GM06990 (cell line): ENCODE results near the gene DENND1B.

ENCODE experiments used
- DNase-seq: peaks from one replicate; pipeline ENCODE4 v3.0.0-alpha.2; 2011; ENCODE audit not compliant: insufficient read length; ENCODE audit errors: extremely low read depth
- H3K27me3 ChIP-seq: replicated peaks from 2 replicates; pipeline ENCODE4 v1.6.0; 2011; ENCODE audit warnings: low read length; ENCODE audit not compliant: control insufficient read depth, insufficient read depth
- H3K36me3 ChIP-seq: 2 replicates; pipeline ENCODE4 v1.5.1; 2011; ENCODE audit warnings: low read length; ENCODE audit not compliant: control insufficient read depth, insufficient read depth
- H3K4me3 ChIP-seq: replicated peaks from 2 replicates; pipeline ENCODE4 v1.5.1; 2011; ENCODE audit warnings: low read depth, mild to moderate bottlenecking, control low read depth, low read length
- TF ChIP-seq, protein P1 (sequence below): IDR thresholded peaks from 2 replicates; pipeline ENCODE4 v1.5.1; 2011; ENCODE audit warnings: low read length, control low read depth, mild to moderate bottlenecking, inconsistent platforms; ENCODE audit not compliant: insufficient read depth, poor library complexity, severe bottlenecking

DENND1B gene

DNA sequence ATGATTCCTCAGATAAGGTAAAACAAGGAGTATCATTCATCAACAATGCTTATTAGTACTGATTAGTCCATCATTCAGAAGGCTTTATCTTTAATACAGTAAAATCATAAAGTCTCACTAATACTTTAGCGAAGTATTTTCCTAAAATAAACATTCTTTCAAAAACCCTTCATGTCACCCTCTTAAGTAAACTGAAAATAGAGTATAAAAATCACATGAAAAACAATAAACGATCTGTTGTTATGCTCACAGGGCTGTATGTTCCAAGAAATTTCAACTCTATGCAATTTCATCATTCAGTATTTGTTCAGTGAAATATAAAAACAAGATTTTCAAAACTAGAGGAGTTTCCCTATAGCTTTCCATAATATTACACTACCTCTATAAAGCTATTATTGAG lies 102.0 kb downstream of the DENND1B start:
- Histone ChIP-seq H3K4me3 (no peak overlapping the region), H3K36me3 (no peaks in the 10 kb centered on the region), H3K27me3 (no peaks in the 10 kb centered on the region)
- TF ChIP-seq, protein P1, sequence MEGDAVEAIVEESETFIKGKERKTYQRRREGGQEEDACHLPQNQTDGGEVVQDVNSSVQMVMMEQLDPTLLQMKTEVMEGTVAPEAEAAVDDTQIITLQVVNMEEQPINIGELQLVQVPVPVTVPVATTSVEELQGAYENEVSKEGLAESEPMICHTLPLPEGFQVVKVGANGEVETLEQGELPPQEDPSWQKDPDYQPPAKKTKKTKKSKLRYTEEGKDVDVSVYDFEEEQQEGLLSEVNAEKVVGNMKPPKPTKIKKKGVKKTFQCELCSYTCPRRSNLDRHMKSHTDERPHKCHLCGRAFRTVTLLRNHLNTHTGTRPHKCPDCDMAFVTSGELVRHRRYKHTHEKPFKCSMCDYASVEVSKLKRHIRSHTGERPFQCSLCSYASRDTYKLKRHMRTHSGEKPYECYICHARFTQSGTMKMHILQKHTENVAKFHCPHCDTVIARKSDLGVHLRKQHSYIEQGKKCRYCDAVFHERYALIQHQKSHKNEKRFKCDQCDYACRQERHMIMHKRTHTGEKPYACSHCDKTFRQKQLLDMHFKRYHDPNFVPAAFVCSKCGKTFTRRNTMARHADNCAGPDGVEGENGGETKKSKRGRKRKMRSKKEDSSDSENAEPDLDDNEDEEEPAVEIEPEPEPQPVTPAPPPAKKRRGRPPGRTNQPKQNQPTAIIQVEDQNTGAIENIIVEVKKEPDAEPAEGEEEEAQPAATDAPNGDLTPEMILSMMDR: no peak
- DNase-seq: no peak

DNA sequence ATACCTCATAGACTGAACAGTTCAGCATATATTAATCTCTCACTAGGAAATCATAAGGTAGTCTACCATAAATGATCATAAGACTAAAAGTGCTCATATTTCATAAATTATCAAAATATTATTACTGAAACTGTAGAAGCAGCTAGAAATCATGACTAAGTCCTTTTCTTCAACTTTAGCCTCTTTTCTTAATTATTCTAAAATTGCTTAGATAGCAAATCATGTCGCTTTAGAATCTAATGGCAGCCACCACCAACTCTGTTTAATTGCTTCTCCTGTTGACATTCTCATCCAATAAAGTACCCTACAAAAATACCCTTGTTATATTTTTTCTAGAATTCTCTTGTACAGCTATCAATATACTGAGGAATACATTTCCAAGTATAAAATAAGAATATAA lies 102.9 kb downstream of the DENND1B start:
- Histone ChIP-seq H3K36me3 (no peaks in the 10 kb centered on the region), H3K27me3 (no peaks in the 10 kb centered on the region), H3K4me3 (no peak overlapping the region)
- TF ChIP-seq, protein P1: no peak
- no peak for DNase-seq

DNA sequence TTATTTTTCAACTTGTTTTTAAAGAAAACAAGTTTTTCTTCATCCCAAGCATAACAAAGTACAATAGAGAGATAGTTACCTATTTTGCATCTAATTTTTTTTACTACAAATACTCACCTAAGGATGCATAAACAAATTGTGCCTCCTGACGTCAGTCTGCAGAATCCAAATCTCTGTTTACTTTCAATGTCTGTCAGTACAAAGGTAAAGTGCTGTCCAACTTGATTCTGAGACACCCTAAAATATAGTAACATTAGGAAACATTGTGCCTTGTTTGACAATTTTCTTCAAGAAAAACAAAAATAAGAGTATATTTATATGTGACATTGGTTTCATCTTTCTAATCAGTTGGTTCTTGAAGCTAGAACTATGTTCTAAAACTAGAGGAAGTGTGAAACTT lies 103.4 kb downstream of the DENND1B start:
- H3K36me3 ChIP-seq: no peaks in the 10 kb centered on the region
- H3K4me3 ChIP-seq: no peak overlapping the region
- TF ChIP-seq, protein P1: no peak
- no peaks in the 10 kb centered on the region for H3K27me3 ChIP-seq
- no peak for DNase-seq

DNA sequence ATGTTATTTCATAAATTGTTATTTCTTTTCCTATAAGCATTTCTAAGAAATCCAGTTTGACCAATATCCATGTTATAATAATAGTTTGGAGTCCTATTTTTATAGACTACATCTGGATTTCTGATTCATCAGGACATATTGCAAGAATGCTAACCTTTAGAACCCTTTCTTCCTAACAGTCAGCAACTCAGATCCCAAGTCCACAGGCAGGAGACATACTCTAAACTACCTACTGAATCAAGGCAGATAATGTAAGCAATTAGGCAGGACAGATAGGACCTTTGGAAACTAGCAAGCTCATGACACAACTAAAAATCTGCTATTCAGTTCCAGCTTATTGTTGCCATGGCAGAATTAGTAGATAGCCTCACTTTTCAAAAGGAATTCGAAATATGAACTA lies 104.1 kb downstream of the DENND1B start:
- Histone ChIP-seq H3K4me3 (no peak overlapping the region), H3K27me3 (no peaks in the 10 kb centered on the region), H3K36me3 (no peaks in the 10 kb centered on the region)
- TF ChIP-seq, protein P1: no peak
- no peak for DNase-seq

DNA sequence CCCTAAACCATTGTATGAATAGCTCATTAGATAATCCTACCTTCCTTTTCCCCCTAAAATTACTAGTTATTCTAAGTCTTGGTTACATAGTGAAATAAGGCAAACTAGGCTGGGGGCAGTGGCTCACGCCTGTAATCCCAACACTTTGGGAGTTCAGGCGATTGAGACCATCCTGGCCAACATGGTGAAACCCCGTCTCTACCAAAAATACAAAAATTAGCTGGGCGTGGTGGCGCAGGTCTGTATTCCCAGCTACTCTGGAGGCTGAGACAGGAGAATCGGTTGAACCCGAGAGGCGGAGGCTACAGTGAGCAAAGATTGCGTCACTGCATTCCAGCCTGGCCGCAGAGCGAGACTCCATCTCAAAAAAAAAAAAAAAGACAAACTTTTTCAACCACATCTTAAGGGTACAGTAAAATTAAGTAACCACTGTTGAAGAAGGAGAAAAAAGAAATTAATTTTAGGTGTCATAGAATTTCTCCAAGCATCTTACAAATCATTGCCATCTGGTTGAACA lies 108.5 kb downstream of the DENND1B start:
- Histone ChIP-seq H3K4me3 (no peak overlapping the region), H3K27me3 (no peaks in the 10 kb centered on the region), H3K36me3 (no peaks in the 10 kb centered on the region)
- DNase-seq: no peak
- TF ChIP-seq, protein P1: no peak

DNA sequence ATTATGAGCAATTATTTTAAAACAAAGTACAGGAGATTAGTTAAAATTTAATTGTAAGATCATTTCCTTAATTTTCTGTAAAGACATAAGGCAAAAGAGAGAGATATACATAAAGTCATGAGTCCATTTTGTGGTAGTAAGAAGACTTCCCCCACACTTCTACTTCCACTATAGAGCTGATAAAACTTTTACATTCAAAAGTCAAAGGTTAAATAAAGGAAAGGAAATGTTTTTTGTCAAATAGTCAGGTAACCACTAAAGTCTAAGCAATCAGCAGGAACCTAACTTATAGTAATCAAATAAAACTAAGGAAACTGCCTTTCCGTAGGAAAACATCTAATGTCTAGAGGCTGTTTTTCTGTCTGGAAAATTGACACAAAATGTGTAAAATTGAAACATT lies 110.9 kb downstream of the DENND1B start:
- Histone ChIP-seq H3K27me3 (no peaks in the 10 kb centered on the region), H3K36me3 (no peaks in the 10 kb centered on the region), H3K4me3 (no peak overlapping the region)
- DNase-seq: no peak
- TF ChIP-seq, protein P1: no peak
